ENCODE results near the gene CD248. TPM values are rescaled to one million over a fixed set of nuclear protein-coding genes. Genes with fewer than 3 reads are reported as not detected.
"Not testable (repeated sequence)": the region's sequence is repeated elsewhere in the genome, so short reads cannot be mapped to it uniquely, and the experiment has no call there.

Gene CD248
- total RNA-seq, 2 donors from 2014 or later = 22.9 to 32.4 TPM

- Histone ChIP-seq H3K27me3 (replicated peaks; ENCODE audit: insufficient read depth) (no peaks in the 10 kb centered on the region), H3K27ac (no peak overlapping the region), H3K9me3 (no peaks in the 10 kb centered on the region), H3K4me1 (ENCODE audit: control insufficient read depth in 1 of 2, low read depth in 2 of 2) (no peaks in the 10 kb centered on the region), H3K4me3 (no peak overlapping the region), H3K36me3 (no peaks in the 10 kb centered on the region)
- no peak for TF ChIP-seq CTCF (IDR thresholded peaks at IDR 0.05)
- ATAC-seq (ENCODE audit: insufficient number of reproducible peaks, low FRiP score, low read depth) = no peak
- DNase-seq (ENCODE audit: low spot score) = no peak
Measured at GRCh38 chr11:66362481-66363147, 45.8 kb upstream of the CD248 start.

- no peak overlapping the region for H3K4me3 ChIP-seq
- no peaks in the 10 kb centered on the region for H3K36me3 ChIP-seq
- no peak for ATAC-seq (ENCODE audit: insufficient number of reproducible peaks, low FRiP score, low read depth)
- H3K27ac ChIP-seq = no peak overlapping the region
- no peak for TF ChIP-seq CTCF (IDR thresholded peaks at IDR 0.05)
- H3K9me3 ChIP-seq = no peaks in the 10 kb centered on the region
- H3K4me1 ChIP-seq (ENCODE audit: control insufficient read depth in 1 of 2, low read depth in 2 of 2) = no peaks in the 10 kb centered on the region
- H3K27me3 ChIP-seq (replicated peaks; ENCODE audit: insufficient read depth) = no peaks in the 10 kb centered on the region
- DNase-seq (ENCODE audit: low spot score) = no peak
Measured at GRCh38 chr11:66361502-66361941, 44.7 kb upstream of the CD248 start.

GRCh38 chr11:66360406-66361073 is 43.7 kb upstream of the CD248 start:
- Histone ChIP-seq H3K9me3 (no peaks in the 10 kb centered on the region), H3K27ac (no peak overlapping the region), H3K36me3 (no peaks in the 10 kb centered on the region), H3K4me1 (ENCODE audit: control insufficient read depth in 1 of 2, low read depth in 2 of 2) (no peaks in the 10 kb centered on the region), H3K27me3 (replicated peaks; ENCODE audit: insufficient read depth) (no peaks in the 10 kb centered on the region), H3K4me3 (no peak overlapping the region)
- DNase-seq (ENCODE audit: low spot score) (no peak), ATAC-seq (ENCODE audit: insufficient number of reproducible peaks, low FRiP score, low read depth) (no peak)
- no peak for TF ChIP-seq CTCF (IDR thresholded peaks at IDR 0.05)

GRCh38 chr11:66359662-66360087 is 42.8 kb upstream of the CD248 start:
- no peak overlapping the region for H3K4me3 ChIP-seq
- no peaks in the 10 kb centered on the region for H3K36me3 ChIP-seq
- TF ChIP-seq CTCF (IDR thresholded peaks at IDR 0.05) = no peak
- no peak for DNase-seq (ENCODE audit: low spot score)
- no peak overlapping the region for H3K27ac ChIP-seq
- no peaks in the 10 kb centered on the region for H3K9me3 ChIP-seq
- ATAC-seq (ENCODE audit: insufficient number of reproducible peaks, low FRiP score, low read depth) = no peak
- H3K4me1 ChIP-seq (ENCODE audit: control insufficient read depth in 1 of 2, low read depth in 2 of 2) = no peaks in the 10 kb centered on the region
- no peaks in the 10 kb centered on the region for H3K27me3 ChIP-seq (replicated peaks; ENCODE audit: insufficient read depth)

GRCh38 chr11:66350560-66351235 is 33.9 kb upstream of the CD248 start:
- not testable (repeated sequence) for H3K27me3 ChIP-seq (replicated peaks; ENCODE audit: insufficient read depth); H3K36me3 ChIP-seq; ATAC-seq (ENCODE audit: insufficient number of reproducible peaks, low FRiP score, low read depth); DNase-seq (ENCODE audit: low spot score); H3K27ac ChIP-seq; H3K9me3 ChIP-seq; H3K4me3 ChIP-seq
- peaks cover 12 to 20% of the 10 kb centered on the region in 2 donors for H3K4me1 ChIP-seq (ENCODE audit: control insufficient read depth in 1 of 2, low read depth in 2 of 2)
